GM18511 (cell line): ENCODE measurements around the gene AMBN.
"Not testable (repeated sequence)": the region's sequence is repeated elsewhere in the genome, so short reads cannot be mapped to it uniquely, and the experiment has no call there.

Experiments
- ATAC-seq: cut with Tn5 transposase; IDR thresholded peaks from one replicate; pipeline ENCODE4 v1.9.1; 2021; ENCODE audit warnings: mild to moderate bottlenecking, moderate library complexity; ENCODE audit not compliant: unreplicated experiment

AMBN gene

GRCh38 chr4:70607334-70607853 is 15.3 kb downstream of the AMBN start:
- ATAC-seq = no peak

- no peak for ATAC-seq
Observed at GRCh38 chr4:70608324-70608723, 16.3 kb downstream of the AMBN start.

- peak; percentile 72 for ATAC-seq
Observed at GRCh38 chr4:70613306-70614183, 21.5 kb downstream of the AMBN start.

GRCh38 chr4:70614184-70614555 is 22.1 kb downstream of the AMBN start:
- no peak for ATAC-seq

- ATAC-seq = no peak
Observed at GRCh38 chr4:70619288-70619687, 27.2 kb downstream of the AMBN start.

- no peak for ATAC-seq
Observed at GRCh38 chr4:70619778-70620177, 27.7 kb downstream of the AMBN start.

GRCh38 chr4:70623323-70623722 is 31.3 kb downstream of the AMBN start:
- ATAC-seq = no peak

GRCh38 chr4:70624226-70624793 is 32.3 kb downstream of the AMBN start:
- no peak for ATAC-seq

GRCh38 chr4:70627620-70628019 is 35.6 kb downstream of the AMBN start:
- no peak for ATAC-seq

GRCh38 chr4:70628444-70628843 is 36.4 kb downstream of the AMBN start, which contains the start of gene ENAM:
TSS of gene ENAM (plus strand) at chr4:70628744. CDS start at chr4:70629501, 757 bp downstream.
- no peak for ATAC-seq

- ATAC-seq = peak; percentile 75
Observed at GRCh38 chr4:70629469-70630090, 37.5 kb downstream of the AMBN start.

- no peak for ATAC-seq
Observed at GRCh38 chr4:70630162-70630561, 38.1 kb downstream of the AMBN start.

- ATAC-seq = no peak
Observed at GRCh38 chr4:70632028-70632427, 40.0 kb downstream of the AMBN start.

GRCh38 chr4:70634482-70634881 is 42.4 kb downstream of the AMBN start:
- ATAC-seq = no peak

- peak; percentile 82 for ATAC-seq
Observed at GRCh38 chr4:70637239-70637913, 45.3 kb downstream of the AMBN start.

- no peak for ATAC-seq
Observed at GRCh38 chr4:70640192-70640591, 48.1 kb downstream of the AMBN start.

- not testable (repeated sequence) for ATAC-seq
Observed at GRCh38 chr4:70650741-70651140, 58.7 kb downstream of the AMBN start.

- no peak for ATAC-seq
Observed at GRCh38 chr4:70651864-70652506, 59.9 kb downstream of the AMBN start.

GRCh38 chr4:70654605-70655011 is 62.6 kb downstream of the AMBN start:
- ATAC-seq = peak; percentile 50
